ENCODE results near the gene RRP8.

The RRP8 gene

GRCh38 chr11:6646918-6647679 lies 43.7 kb upstream of the RRP8 start:
- no peak for TF ChIP-seq CTCF (conservative IDR thresholded peaks at IDR 0.05; ENCODE audit: low read depth, low read length)
- peak; percentile 45 for DNase-seq (ENCODE audit: low read depth)
- no peak overlapping the region for H3K4me3 ChIP-seq (ENCODE audit: low read depth, low read length)

GRCh38 chr11:6646576-6646917 lies 43.1 kb upstream of the RRP8 start:
- H3K4me3 ChIP-seq (ENCODE audit: low read depth, low read length), result no peak overlapping the region

GRCh38 chr11:6646071-6646470 lies 42.7 kb upstream of the RRP8 start:
- peak; percentile 88 for DNase-seq (ENCODE audit: low read depth)
- H3K4me3 ChIP-seq (ENCODE audit: low read depth, low read length), result no peak overlapping the region
- TF ChIP-seq CTCF (conservative IDR thresholded peaks at IDR 0.05; ENCODE audit: low read depth, low read length), result no peak

More at GRCh38 chr11:6646576-6646917, 43.1 kb upstream of the RRP8 start:
- no peak for TF ChIP-seq CTCF (conservative IDR thresholded peaks at IDR 0.05; ENCODE audit: low read depth, low read length)
- DNase-seq (ENCODE audit: low read depth), result peak; percentile 28

GRCh38 chr11:6642957-6643356 lies 39.5 kb upstream of the RRP8 start:
- H3K4me3 ChIP-seq (ENCODE audit: low read depth, low read length), result no peak overlapping the region
- TF ChIP-seq CTCF (conservative IDR thresholded peaks at IDR 0.05; ENCODE audit: low read depth, low read length), result no peak
- no peak for DNase-seq (ENCODE audit: low read depth)

- no peak for DNase-seq (ENCODE audit: low read depth)
- no peak overlapping the region for H3K4me3 ChIP-seq (ENCODE audit: low read depth, low read length)
Measured at GRCh38 chr11:6640985-6641701, 37.7 kb upstream of the RRP8 start.

More at GRCh38 chr11:6640985-6641701, 37.7 kb upstream of the RRP8 start:
- TF ChIP-seq CTCF (conservative IDR thresholded peaks at IDR 0.05; ENCODE audit: low read depth, low read length), result no peak
